SK-N-MC (cell line): ENCODE measurements around the gene CMSS1.

Source experiments
- EZH2 ChIP-seq: fragments of 200-600 bp; sonication (generic); IDR thresholded peaks from one replicate; pipeline ENCODE4 v1.6.1; 2017; ENCODE audit warnings: antibody characterized with exemption
- FOXP2 ChIP-seq: optimal IDR thresholded peaks from 2 replicates; pipeline ENCODE3; 2011; ENCODE audit warnings: mild to moderate bottlenecking, moderate library complexity; ENCODE audit not compliant: insufficient read depth; ENCODE audit errors: extremely low read length, control extremely low read depth
- POLR2AphosphoS5 ChIP-seq: IDR thresholded peaks from 2 replicates; pipeline ENCODE4 v1.6.1; 2012; ENCODE audit warnings: mild to moderate bottlenecking, low read depth, low read length, borderline replicate concordance

- TF ChIP-seq POLR2AphosphoS5 (no peak), EZH2 (no peak), FOXP2 (no peak)
Measured at GRCh38 chr3:100067589-100067988, 249.9 kb downstream of the CMSS1 start.
